Neural cell (in vitro differentiated cells): ENCODE results near the gene FOXJ3. TPM values are rescaled to one million over a fixed set of nuclear protein-coding genes. Genes with fewer than 3 reads are reported as not detected.

Source experiments
- H2AFZ ChIP-seq: fragments of 200-600, 300-800 bp; sonication (generic), shearing (Covaris generic); 2 replicates; pipeline ENCODE4 v1.6.0; 2014; ENCODE audit warnings: low read depth, mild to moderate bottlenecking, antibody characterized with exemption, low read length, moderate library complexity
- H3F3A ChIP-seq: fragments of 200-600 bp; shearing (Covaris generic); 2 replicates; pipeline ENCODE4 v1.6.1; 2016; ENCODE audit warnings: mild to moderate bottlenecking, moderate library complexity, mixed read lengths, antibody characterized with exemption, low read length; ENCODE audit not compliant: insufficient read depth, poor library complexity, severe bottlenecking
- H3K27ac ChIP-seq: fragments of 200-600, 300-800 bp; sonication (generic), shearing (Covaris generic); 2 replicates; pipeline ENCODE4 v1.5.1; 2014; ENCODE audit warnings: mild to moderate bottlenecking, low read length, moderate library complexity
- H3K27me3 ChIP-seq: fragments of 300-800, 200-600 bp; sonication (generic), shearing (Covaris generic); 2 replicates; pipeline ENCODE4 v1.6.0; 2014; ENCODE audit warnings: mild to moderate bottlenecking, low read depth, low read length, moderate library complexity; ENCODE audit not compliant: insufficient read depth
- H3K36me3 ChIP-seq: fragments of 300-800, 200-600 bp; sonication (generic), shearing (Covaris generic); 2 replicates; pipeline ENCODE4 v1.5.1; 2014; ENCODE audit warnings: mild to moderate bottlenecking, antibody characterized with exemption, low read length, moderate library complexity; ENCODE audit not compliant: insufficient read depth
- H3K4me2 ChIP-seq: fragments of 300-800, 200-600 bp; sonication (generic), shearing (Covaris generic); 2 replicates; pipeline ENCODE4 v1.6.0; 2014; ENCODE audit warnings: mild to moderate bottlenecking, low read length
- H3K4me3 ChIP-seq: fragments of 300-800, 200-600 bp; sonication (generic), shearing (Covaris generic); 2 replicates; pipeline ENCODE4 v1.5.1; 2014; ENCODE audit warnings: mild to moderate bottlenecking, low read length, moderate library complexity
- H3K79me2 ChIP-seq: fragments of 200-600 bp; shearing (Covaris generic); replicated peaks from 2 replicates; pipeline ENCODE4 v1.6.0; 2014; ENCODE audit warnings: mild to moderate bottlenecking, low read length, moderate library complexity; ENCODE audit not compliant: insufficient read depth
- H3K9ac ChIP-seq: fragments of 300-800, 200-600 bp; sonication (generic), shearing (Covaris generic); 2 replicates; pipeline ENCODE4 v1.6.1; 2016; ENCODE audit warnings: mild to moderate bottlenecking, low read length, mixed read lengths
- H3K9me2 ChIP-seq: fragments of 200-600 bp; shearing (Covaris generic); 2 replicates; pipeline ENCODE4 v1.6.1; 2016; ENCODE audit warnings: mild to moderate bottlenecking, low read length, mixed read lengths; ENCODE audit not compliant: insufficient read depth
- H3K9me3 ChIP-seq: fragments of 200-600, 300-800 bp; sonication (generic), shearing (Covaris generic); 2 replicates; pipeline ENCODE4 v1.6.1; 2016; ENCODE audit warnings: mild to moderate bottlenecking, mixed run types, low read length, moderate library complexity, mixed read lengths
- H4K20me1 ChIP-seq: fragments of 200-600 bp; shearing (Covaris generic); 2 replicates; pipeline ENCODE4 v1.6.1; 2016; ENCODE audit warnings: mild to moderate bottlenecking, mixed run types; ENCODE audit not compliant: insufficient read depth
- CTCF ChIP-seq: fragments of 450-650 bp; IDR thresholded peaks from 2 replicates; pipeline ENCODE4 v1.5.1; 2014; ENCODE audit warnings: antibody characterized with exemption, mild to moderate bottlenecking, moderate library complexity; ENCODE audit not compliant: poor library complexity, severe bottlenecking
- EZH2 ChIP-seq: fragments of 200-600, 300-800 bp; shearing (Covaris generic), sonication (generic); IDR thresholded peaks from 2 replicates; pipeline ENCODE4 v1.6.1; 2014; ENCODE audit warnings: antibody characterized with exemption, low read length, borderline replicate concordance, mild to moderate bottlenecking; ENCODE audit not compliant: insufficient read depth, poor library complexity, severe bottlenecking
- MXI1 ChIP-seq: fragments of 450-650 bp; conservative IDR thresholded peaks from 2 replicates; pipeline ENCODE4 v1.6.1; 2014; ENCODE audit warnings: antibody characterized with exemption, mild to moderate bottlenecking; ENCODE audit not compliant: poor library complexity, severe bottlenecking
- POLR2AphosphoS5 ChIP-seq: IDR thresholded peaks from 2 replicates; pipeline ENCODE4 v1.6.1; 2012
- REST ChIP-seq: IDR thresholded peaks from 2 replicates; pipeline ENCODE4 v1.6.1; 2012; ENCODE audit warnings: borderline replicate concordance
- TAF1 ChIP-seq: IDR thresholded peaks from 2 replicates; pipeline ENCODE4 v1.6.1; 2012; ENCODE audit warnings: low read depth
- polyA plus RNA-seq: library from polyadenylated mRNA; depleted of rRNA; stranded (reverse); fragments of >200 nt; gene quantifications from 2 replicates; pipeline ENCODE4 v1.2.3, GENCODE V29; 2014

The FOXJ3 gene
- polyA plus RNA-seq, 1 donor from 2014 or later = 36.0 TPM

GRCh38 chr1:42239041-42239440 lies 96.0 kb downstream of the FOXJ3 start:
- Histone ChIP-seq H4K20me1 (no peaks in the 10 kb centered on the region), H2AFZ (no peak overlapping the region), H3K79me2 (peaks cover 34% of the 10 kb centered on the region), H3F3A (no peaks in the 10 kb centered on the region), H3K27ac (no peak overlapping the region), H3K4me3 (no peak overlapping the region), H3K9me2 (no peaks in the 10 kb centered on the region), H3K36me3 (no peaks in the 10 kb centered on the region), H3K27me3 (no peaks in the 10 kb centered on the region), H3K9me3 (peaks cover 8% of the 10 kb centered on the region), H3K9ac (no peak overlapping the region), H3K4me2 (no peak overlapping the region)
- TF ChIP-seq CTCF = no peak
- TF ChIP-seq EZH2 = no peak
- no peak for TF ChIP-seq MXI1
- TF ChIP-seq REST = no peak
- no peak for TF ChIP-seq TAF1

GRCh38 chr1:42231253-42231652 lies 103.8 kb downstream of the FOXJ3 start:
- Histone ChIP-seq H3F3A (no peaks in the 10 kb centered on the region), H3K9me2 (no peaks in the 10 kb centered on the region), H3K4me2 (no peak overlapping the region), H3K79me2 (peaks cover 14% of the 10 kb centered on the region), H3K4me3 (no peak overlapping the region), H3K27me3 (no peaks in the 10 kb centered on the region), H3K36me3 (no peaks in the 10 kb centered on the region), H3K27ac (no peak overlapping the region), H3K9ac (no peak overlapping the region), H2AFZ (no peak overlapping the region), H4K20me1 (no peaks in the 10 kb centered on the region), H3K9me3 (peaks cover 6% of the 10 kb centered on the region)
- TF ChIP-seq TAF1 (no peak), REST (no peak), POLR2AphosphoS5 (no peak), CTCF (no peak)
